Renal cortex interstitium (tissue), 11 donors: Measurements from ENCODE around the gene PPIB. TPM values are rescaled to one million over a fixed set of nuclear protein-coding genes. Genes with fewer than 3 reads are reported as not detected.

Experiments used
- DNase-seq, 11 donors: peaks; one replicate each; pipeline ENCODE4 v3.0.0-alpha.2; 2013; ENCODE audit warnings: low read depth in 9 of 11, low spot score in 4 of 11; ENCODE audit errors: extremely low read depth in 1 of 11
- polyA plus RNA-seq, 3 donors: library from polyadenylated mRNA; unstranded; fragments of 120-200 nt; gene quantifications; one replicate each; pipeline ENCODE4 v1.2.1, GENCODE V29; 2013; ENCODE audit not compliant: insufficient read length in 3 of 3

Gene PPIB
- polyA plus RNA-seq, 3 donors = 519 to 625 (median 540) TPM

GRCh38 chr15:64146885-64147681 lies 15.7 kb downstream of the PPIB start:
- DNase-seq = no peak

GRCh38 chr15:64146520-64146884 lies 16.3 kb downstream of the PPIB start:
- DNase-seq = no peak

- DNase-seq = no peak
These were observed 16.8 kb downstream of the PPIB start for GRCh38 chr15:64146041-64146440.

- no peak for DNase-seq
These were observed 18.1 kb downstream of the PPIB start for GRCh38 chr15:64144565-64145281.

GRCh38 chr15:64144192-64144564 lies 18.6 kb downstream of the PPIB start:
- DNase-seq = no peak

GRCh38 chr15:64143276-64143675 lies 19.5 kb downstream of the PPIB start:
- DNase-seq = no peak

- no peak for DNase-seq
These were observed 20.9 kb downstream of the PPIB start for GRCh38 chr15:64141798-64142512.

GRCh38 chr15:64138331-64138941 lies 24.4 kb downstream of the PPIB start:
- no peak for DNase-seq

- DNase-seq = no peak
These were observed 25.5 kb downstream of the PPIB start for GRCh38 chr15:64137226-64137833.

GRCh38 chr15:64136347-64136746 lies 26.5 kb downstream of the PPIB start:
- no peak for DNase-seq

GRCh38 chr15:64134345-64134829 lies 28.4 kb downstream of the PPIB start:
- no peak for DNase-seq

GRCh38 chr15:64133623-64134344 lies 29.0 kb downstream of the PPIB start:
- no peak for DNase-seq

GRCh38 chr15:64132217-64132616 lies 30.6 kb downstream of the PPIB start:
- no peak for DNase-seq

GRCh38 chr15:64131547-64131946 lies 31.3 kb downstream of the PPIB start:
- no peak for DNase-seq

- no peak for DNase-seq
These were observed 32.7 kb downstream of the PPIB start for GRCh38 chr15:64130159-64130558.

- no peak for DNase-seq
These were observed 35.1 kb downstream of the PPIB start for GRCh38 chr15:64127521-64128270.

- DNase-seq = no peak
These were observed 36.8 kb downstream of the PPIB start for GRCh38 chr15:64125978-64126377.

- no peak for DNase-seq
These were observed 39.9 kb downstream of the PPIB start for GRCh38 chr15:64122936-64123351.
